ENCODE measurements around the gene OXCT2.
"Not testable (repeated sequence)": the region's sequence is repeated elsewhere in the genome, so short reads cannot be mapped to it uniquely, and the experiment has no call there.

The OXCT2 gene

GRCh38 chr1:39777306-39777705 is 6.2 kb upstream of the OXCT2 start:
- H3K9me3 ChIP-seq = no peaks in the 10 kb centered on the region
- peak overlapping the region; percentile 88 for H3K4me2 ChIP-seq

GRCh38 chr1:39776886-39777285 is 5.7 kb upstream of the OXCT2 start:
- no peak overlapping the region for H3K4me3 ChIP-seq
- no peaks in the 10 kb centered on the region for H3K36me3 ChIP-seq
- no peaks in the 10 kb centered on the region for H4K20me1 ChIP-seq
- no peaks in the 10 kb centered on the region for H3K27me3 ChIP-seq
- peak overlapping the region; percentile 88 for H3K4me2 ChIP-seq
- no peaks in the 10 kb centered on the region for H3K9me3 ChIP-seq
- TF ChIP-seq Cebpa-rat (IDR thresholded peaks at IDR 0.05) = no peak
- no peak overlapping the region for H3K9ac ChIP-seq
- H3K27ac ChIP-seq = peak overlapping the region; percentile 77
- peaks cover 57% of the 10 kb centered on the region for H3K4me1 ChIP-seq

More at GRCh38 chr1:39777306-39777705, 6.2 kb upstream of the OXCT2 start:
- no peaks in the 10 kb centered on the region for H3K27me3 ChIP-seq
- TF ChIP-seq Cebpa-rat (IDR thresholded peaks at IDR 0.05) = no peak
- H3K4me1 ChIP-seq = peaks cover 59% of the 10 kb centered on the region
- H3K4me3 ChIP-seq = no peak overlapping the region
- no peaks in the 10 kb centered on the region for H4K20me1 ChIP-seq
- peak overlapping the region; percentile 77 for H3K27ac ChIP-seq
- H3K36me3 ChIP-seq = no peaks in the 10 kb centered on the region
- H3K9ac ChIP-seq = peak overlapping the region; percentile 13; the same call in 1 of the 2 replicates

- no peaks in the 10 kb centered on the region for H3K36me3 ChIP-seq
- H3K9me3 ChIP-seq = no peaks in the 10 kb centered on the region
- H3K27me3 ChIP-seq = peaks cover 3% of the 10 kb centered on the region
- H3K9ac ChIP-seq = peak overlapping the region; percentile 52
- peak overlapping the region; percentile 77 for H3K27ac ChIP-seq
- TF ChIP-seq Cebpa-rat (IDR thresholded peaks at IDR 0.05) = no peak
- H3K4me2 ChIP-seq = peak overlapping the region; percentile 88
- no peaks in the 10 kb centered on the region for H4K20me1 ChIP-seq
- H3K4me3 ChIP-seq = no peak overlapping the region
- H3K4me1 ChIP-seq = peaks cover 51% of the 10 kb centered on the region
Measured at GRCh38 chr1:39776400-39776713, 5.2 kb upstream of the OXCT2 start.

GRCh38 chr1:39775676-39776399 is 4.7 kb upstream of the OXCT2 start:
- peak overlapping the region; percentile 88 for H3K4me2 ChIP-seq

GRCh38 chr1:39775141-39775540 is 4.0 kb upstream of the OXCT2 start:
- not testable (repeated sequence) for H3K9ac ChIP-seq, H3K9me3 ChIP-seq, H3K36me3 ChIP-seq, H3K4me3 ChIP-seq, H4K20me1 ChIP-seq
- Histone ChIP-seq H3K4me2 (peak overlapping the region; percentile 88), H3K27ac (peak overlapping the region; percentile 77), H3K4me1 (peaks cover 45% of the 10 kb centered on the region), H3K27me3 (peaks cover 11% of the 10 kb centered on the region)

More at GRCh38 chr1:39775676-39776399, 4.7 kb upstream of the OXCT2 start:
- H3K9ac ChIP-seq = peak overlapping the region; percentile 52
- not testable (repeated sequence) for H3K27me3 ChIP-seq, H3K9me3 ChIP-seq, H4K20me1 ChIP-seq, H3K36me3 ChIP-seq, H3K4me3 ChIP-seq
- H3K27ac ChIP-seq = peak overlapping the region; percentile 77
- peaks cover 46% of the 10 kb centered on the region for H3K4me1 ChIP-seq

- not testable (repeated sequence) for H3K27ac ChIP-seq, H4K20me1 ChIP-seq, H3K9ac ChIP-seq, H3K4me3 ChIP-seq, H3K9me3 ChIP-seq, H3K36me3 ChIP-seq, H3K4me2 ChIP-seq
- Histone ChIP-seq H3K27me3 (peaks cover 11% of the 10 kb centered on the region), H3K4me1 (peaks cover 35% of the 10 kb centered on the region)
Measured at GRCh38 chr1:39773369-39773979, 2.3 kb upstream of the OXCT2 start.

- H3K4me2 ChIP-seq, H3K36me3 ChIP-seq, H3K9ac ChIP-seq, H4K20me1 ChIP-seq, H3K27ac ChIP-seq, H3K4me1 ChIP-seq, H3K4me3 ChIP-seq, H3K9me3 ChIP-seq: not testable (repeated sequence)
- H3K27me3 ChIP-seq = peaks cover 11% of the 10 kb centered on the region
Measured at GRCh38 chr1:39770100-39771021, 787 bp downstream of the OXCT2 start.

- not testable (repeated sequence) for H3K4me1 ChIP-seq, H3K9ac ChIP-seq, H3K9me3 ChIP-seq, H3K27ac ChIP-seq, H3K36me3 ChIP-seq, H3K4me2 ChIP-seq, H3K4me3 ChIP-seq, H4K20me1 ChIP-seq
- H3K27me3 ChIP-seq = peaks cover 11% of the 10 kb centered on the region
Measured at GRCh38 chr1:39769502-39769901, 1.6 kb downstream of the OXCT2 start.

- not testable (repeated sequence) for H3K36me3 ChIP-seq, H3K4me1 ChIP-seq, H3K27ac ChIP-seq, H3K4me2 ChIP-seq, H4K20me1 ChIP-seq, H3K27me3 ChIP-seq, H3K9ac ChIP-seq, H3K9me3 ChIP-seq, H3K4me3 ChIP-seq
Measured at GRCh38 chr1:39766466-39766865, 4.7 kb downstream of the OXCT2 start.

GRCh38 chr1:39764512-39764911 is 6.6 kb downstream of the OXCT2 start:
- H3K4me3 ChIP-seq, H3K27ac ChIP-seq, H3K4me1 ChIP-seq, H3K4me2 ChIP-seq, H3K9ac ChIP-seq, H3K9me3 ChIP-seq, H4K20me1 ChIP-seq, H3K36me3 ChIP-seq, H3K27me3 ChIP-seq: not testable (repeated sequence)

- not testable (repeated sequence) for H4K20me1 ChIP-seq, H3K4me3 ChIP-seq, H3K9ac ChIP-seq, H3K9me3 ChIP-seq, H3K4me2 ChIP-seq, H3K27ac ChIP-seq, H3K4me1 ChIP-seq, H3K27me3 ChIP-seq
- peaks cover 15% of the 10 kb centered on the region for H3K36me3 ChIP-seq
Measured at GRCh38 chr1:39763619-39764374, 7.4 kb downstream of the OXCT2 start.
